WTC11 (cell line): ENCODE measurements around the gene PNMA1. TPM values are rescaled to one million over a fixed set of nuclear protein-coding genes. Genes with fewer than 3 reads are reported as not detected.

Source experiments
- ATAC-seq: fragments of 200-7000 bp; cut with Tn5 transposase; 2 replicates; pipeline ENCODE4 v1.10.0; 2021; ENCODE audit warnings: mild to moderate bottlenecking, moderate library complexity
- CTCF ChIA-PET: fragments of 300-600 bp; sonication (Branson Sonifier 250); formaldehyde crosslinking; loops from one replicate; lab custom pipeline; 2021; ENCODE audit warnings: antibody characterized with exemption; lab: Charles Lee
- POLR2A ChIA-PET: fragments of 350-600 bp; sonication (Branson Sonifier 250); formaldehyde crosslinking; loops from one replicate; lab custom pipeline; 2021; ENCODE audit warnings: antibody characterized with exemption; lab: Charles Lee
- DNase-seq: peaks from one replicate; pipeline ENCODE4 v3.0.0; 2021; ENCODE audit warnings: low spot score
- H3K27ac Mint-ChIP-seq: 2 replicates; pipeline ENCODE4 v1.8.0; 2021; ENCODE audit warnings: mixed read lengths
- H3K27me3 Mint-ChIP-seq: 2 replicates; pipeline ENCODE4 v1.8.0; 2021; ENCODE audit warnings: low read depth, mild to moderate bottlenecking, moderate library complexity, mixed read lengths
- H3K36me3 Mint-ChIP-seq: 2 replicates; pipeline ENCODE4 v1.8.0; 2021; ENCODE audit warnings: mixed read lengths
- H3K4me1 Mint-ChIP-seq: 2 replicates; pipeline ENCODE4 v1.8.0; 2022; ENCODE audit warnings: mixed read lengths
- H3K4me3 Mint-ChIP-seq: 2 replicates; pipeline ENCODE4 v1.8.0; 2021; ENCODE audit warnings: mild to moderate bottlenecking, moderate library complexity, mixed read lengths
- H3K9me3 Mint-ChIP-seq: 2 replicates; pipeline ENCODE4 v1.8.0; 2021; ENCODE audit warnings: mixed read lengths
- ATF1 ChIP-seq: sonication (generic); formaldehyde crosslinking; IDR thresholded peaks from 2 replicates; pipeline ENCODE4 v1.8.1; 2023; ENCODE audit warnings: mild to moderate bottlenecking, moderate library complexity, missing genetic modification reagents
- CREM ChIP-seq: sonication (generic); formaldehyde crosslinking; IDR thresholded peaks from 2 replicates; pipeline ENCODE4 v1.8.1; 2022; ENCODE audit warnings: mild to moderate bottlenecking, missing genetic modification reagents, moderate library complexity
- ETV6 ChIP-seq: sonication (generic); formaldehyde crosslinking; IDR thresholded peaks from 2 replicates; pipeline ENCODE4 v1.8.1; 2022; ENCODE audit warnings: mild to moderate bottlenecking, missing genetic modification reagents
- FOXK1 ChIP-seq: sonication (generic); formaldehyde crosslinking; IDR thresholded peaks from 2 replicates; pipeline ENCODE4 v1.8.0; 2022; ENCODE audit warnings: mild to moderate bottlenecking, moderate library complexity, missing genetic modification reagents
- GABPB1 ChIP-seq: sonication (generic); formaldehyde crosslinking; IDR thresholded peaks from 2 replicates; pipeline ENCODE4 v1.8.1; 2023; ENCODE audit warnings: mild to moderate bottlenecking, missing genetic modification reagents
- GTF2I ChIP-seq: fragments of 250-450 bp; sonication (Bioruptor Pico); conservative IDR thresholded peaks from 2 replicates; pipeline ENCODE4 v1.4.0; 2021; ENCODE audit warnings: mild to moderate bottlenecking
- HMGA2 ChIP-seq: fragments of 250-450 bp; sonication (Bioruptor Pico); IDR thresholded peaks from 2 replicates; pipeline ENCODE4 v1.4.0; 2021; ENCODE audit warnings: mild to moderate bottlenecking, moderate library complexity
- NR1H2 ChIP-seq: sonication (generic); formaldehyde crosslinking; IDR thresholded peaks from 2 replicates; pipeline ENCODE4 v1.9.0; 2021; ENCODE audit warnings: mild to moderate bottlenecking, moderate library complexity, missing genetic modification reagents
- SMAD3 ChIP-seq: sonication (generic); formaldehyde crosslinking; IDR thresholded peaks from 2 replicates; pipeline ENCODE4 v1.8.0; 2022; ENCODE audit warnings: missing genetic modification reagents, mild to moderate bottlenecking, borderline replicate concordance
- SMAD4 ChIP-seq: sonication (generic); formaldehyde crosslinking; IDR thresholded peaks from 2 replicates; pipeline ENCODE4 v1.8.0; 2022; ENCODE audit warnings: mild to moderate bottlenecking, missing genetic modification reagents
- SOX15 ChIP-seq: fragments of 250-450 bp; sonication (Bioruptor Pico); IDR thresholded peaks from 2 replicates; pipeline ENCODE4 v1.9.0; 2021; ENCODE audit warnings: mild to moderate bottlenecking
- TCF7 ChIP-seq: sonication (generic); formaldehyde crosslinking; IDR thresholded peaks from 2 replicates; pipeline ENCODE4 v1.8.0; 2022; ENCODE audit warnings: mild to moderate bottlenecking, low read depth, missing genetic modification reagents, moderate library complexity
- ZNF232 ChIP-seq: sonication (generic); formaldehyde crosslinking; IDR thresholded peaks from 2 replicates; pipeline ENCODE4 v1.8.0; 2022; ENCODE audit warnings: mild to moderate bottlenecking, missing genetic modification reagents
- ZNF263 ChIP-seq: sonication (generic); formaldehyde crosslinking; IDR thresholded peaks from 2 replicates; pipeline ENCODE4 v1.8.1; 2022; ENCODE audit warnings: low read depth, mild to moderate bottlenecking, moderate library complexity, missing genetic modification reagents
- total RNA-seq: library from RNA; stranded (reverse); gene quantifications from 3 replicates; pipeline ENCODE4 v1.2.3, GENCODE V29; 2021
- TF ChIP-seq, protein P1 (sequence below): fragments of 250-450 bp; sonication (Bioruptor Pico); IDR thresholded peaks from 2 replicates; pipeline ENCODE4 v1.9.0; 2021; ENCODE audit warnings: mild to moderate bottlenecking, borderline replicate concordance
- TF ChIP-seq, protein P2 (sequence below): sonication (generic); formaldehyde crosslinking; IDR thresholded peaks from 2 replicates; pipeline ENCODE4 v1.8.0; 2022; ENCODE audit warnings: mild to moderate bottlenecking, missing genetic modification reagents
- TF ChIP-seq, protein P3 (sequence below): sonication (generic); formaldehyde crosslinking; IDR thresholded peaks from 2 replicates; pipeline ENCODE4 v1.8.0; 2023; ENCODE audit warnings: missing genetic modification reagents
- TF ChIP-seq, protein P4 (sequence below): sonication (generic); formaldehyde crosslinking; IDR thresholded peaks from 2 replicates; pipeline ENCODE4 v1.8.1; 2022; ENCODE audit warnings: mild to moderate bottlenecking, moderate library complexity, missing genetic modification reagents
- TF ChIP-seq, protein P5 (sequence below): fragments of 250-450 bp; sonication (Bioruptor Pico); IDR thresholded peaks from 2 replicates; pipeline ENCODE4 v2.1.2; 2022; ENCODE audit warnings: mild to moderate bottlenecking, moderate library complexity
- TF ChIP-seq, protein P6 (sequence below): fragments of 200-600 bp; IDR thresholded peaks from 2 replicates; pipeline ENCODE4 v1.8.0; 2022; ENCODE audit warnings: antibody characterized with exemption

Gene PNMA1
- total RNA-seq, 1 experiment from 2014 or later = 46.0 TPM

DNA sequence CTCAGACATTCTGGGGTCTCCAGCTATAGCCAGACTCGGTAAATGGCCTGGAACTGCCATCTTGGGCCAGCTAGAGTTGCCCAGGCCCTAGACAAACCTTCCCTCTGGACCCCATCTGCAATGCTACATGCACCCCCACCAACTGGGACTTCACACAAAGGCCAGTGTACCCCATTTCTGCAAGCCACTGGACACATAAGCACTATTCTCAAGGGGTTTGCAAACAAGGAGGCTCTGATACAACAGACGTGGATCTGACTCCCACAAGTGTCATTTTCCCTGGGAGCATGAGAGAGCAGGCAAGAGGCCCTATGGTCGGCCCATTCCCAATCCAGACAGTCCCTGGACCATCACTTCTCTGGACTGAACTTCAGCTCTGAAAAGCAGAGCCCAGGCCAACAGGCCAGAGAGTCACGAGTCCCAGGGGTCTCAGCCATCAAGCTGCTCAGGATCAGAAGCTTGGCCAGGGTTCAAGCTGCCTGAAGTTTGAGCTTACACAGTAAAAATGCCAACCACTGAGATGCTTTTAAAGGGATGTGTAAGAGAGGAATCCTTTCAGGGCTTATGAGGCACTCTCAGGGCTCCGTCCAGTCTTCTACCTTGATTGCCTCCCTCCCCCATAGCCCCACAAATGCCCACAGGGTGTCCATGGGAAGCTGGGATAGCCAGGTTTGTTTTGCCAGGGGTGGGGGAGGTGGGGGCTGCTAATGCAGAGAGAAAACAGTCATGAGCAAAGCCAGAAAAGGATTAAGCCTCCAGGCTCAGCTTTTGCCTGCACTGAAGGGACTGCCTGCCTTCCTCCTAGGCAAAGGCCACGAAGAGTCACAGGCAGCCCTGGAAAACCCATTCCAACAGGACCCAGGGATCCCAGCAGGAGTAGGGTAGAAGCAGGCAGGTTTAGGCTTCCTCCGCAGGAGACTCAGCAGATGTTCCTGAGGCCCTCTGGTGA is 31.7 kb upstream of the PNMA1 start:
- H3K4me3 Mint-ChIP-seq = no peak overlapping the region
- ATAC-seq = no peak
- TF ChIP-seq, protein P1, sequence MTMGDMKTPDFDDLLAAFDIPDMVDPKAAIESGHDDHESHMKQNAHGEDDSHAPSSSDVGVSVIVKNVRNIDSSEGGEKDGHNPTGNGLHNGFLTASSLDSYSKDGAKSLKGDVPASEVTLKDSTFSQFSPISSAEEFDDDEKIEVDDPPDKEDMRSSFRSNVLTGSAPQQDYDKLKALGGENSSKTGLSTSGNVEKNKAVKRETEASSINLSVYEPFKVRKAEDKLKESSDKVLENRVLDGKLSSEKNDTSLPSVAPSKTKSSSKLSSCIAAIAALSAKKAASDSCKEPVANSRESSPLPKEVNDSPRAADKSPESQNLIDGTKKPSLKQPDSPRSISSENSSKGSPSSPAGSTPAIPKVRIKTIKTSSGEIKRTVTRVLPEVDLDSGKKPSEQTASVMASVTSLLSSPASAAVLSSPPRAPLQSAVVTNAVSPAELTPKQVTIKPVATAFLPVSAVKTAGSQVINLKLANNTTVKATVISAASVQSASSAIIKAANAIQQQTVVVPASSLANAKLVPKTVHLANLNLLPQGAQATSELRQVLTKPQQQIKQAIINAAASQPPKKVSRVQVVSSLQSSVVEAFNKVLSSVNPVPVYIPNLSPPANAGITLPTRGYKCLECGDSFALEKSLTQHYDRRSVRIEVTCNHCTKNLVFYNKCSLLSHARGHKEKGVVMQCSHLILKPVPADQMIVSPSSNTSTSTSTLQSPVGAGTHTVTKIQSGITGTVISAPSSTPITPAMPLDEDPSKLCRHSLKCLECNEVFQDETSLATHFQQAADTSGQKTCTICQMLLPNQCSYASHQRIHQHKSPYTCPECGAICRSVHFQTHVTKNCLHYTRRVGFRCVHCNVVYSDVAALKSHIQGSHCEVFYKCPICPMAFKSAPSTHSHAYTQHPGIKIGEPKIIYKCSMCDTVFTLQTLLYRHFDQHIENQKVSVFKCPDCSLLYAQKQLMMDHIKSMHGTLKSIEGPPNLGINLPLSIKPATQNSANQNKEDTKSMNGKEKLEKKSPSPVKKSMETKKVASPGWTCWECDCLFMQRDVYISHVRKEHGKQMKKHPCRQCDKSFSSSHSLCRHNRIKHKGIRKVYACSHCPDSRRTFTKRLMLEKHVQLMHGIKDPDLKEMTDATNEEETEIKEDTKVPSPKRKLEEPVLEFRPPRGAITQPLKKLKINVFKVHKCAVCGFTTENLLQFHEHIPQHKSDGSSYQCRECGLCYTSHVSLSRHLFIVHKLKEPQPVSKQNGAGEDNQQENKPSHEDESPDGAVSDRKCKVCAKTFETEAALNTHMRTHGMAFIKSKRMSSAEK (CRISPR knock-in tag) = no peak
- TF ChIP-seq, protein P2, sequence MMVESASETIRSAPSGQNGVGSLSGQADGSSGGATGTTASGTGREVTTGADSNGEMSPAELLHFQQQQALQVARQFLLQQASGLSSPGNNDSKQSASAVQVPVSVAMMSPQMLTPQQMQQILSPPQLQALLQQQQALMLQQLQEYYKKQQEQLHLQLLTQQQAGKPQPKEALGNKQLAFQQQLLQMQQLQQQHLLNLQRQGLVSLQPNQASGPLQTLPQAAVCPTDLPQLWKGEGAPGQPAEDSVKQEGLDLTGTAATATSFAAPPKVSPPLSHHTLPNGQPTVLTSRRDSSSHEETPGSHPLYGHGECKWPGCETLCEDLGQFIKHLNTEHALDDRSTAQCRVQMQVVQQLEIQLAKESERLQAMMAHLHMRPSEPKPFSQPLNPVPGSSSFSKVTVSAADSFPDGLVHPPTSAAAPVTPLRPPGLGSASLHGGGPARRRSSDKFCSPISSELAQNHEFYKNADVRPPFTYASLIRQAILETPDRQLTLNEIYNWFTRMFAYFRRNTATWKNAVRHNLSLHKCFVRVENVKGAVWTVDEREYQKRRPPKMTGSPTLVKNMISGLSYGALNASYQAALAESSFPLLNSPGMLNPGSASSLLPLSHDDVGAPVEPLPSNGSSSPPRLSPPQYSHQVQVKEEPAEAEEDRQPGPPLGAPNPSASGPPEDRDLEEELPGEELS (CRISPR knock-in tag) = no peak
- TF ChIP-seq, protein P3, sequence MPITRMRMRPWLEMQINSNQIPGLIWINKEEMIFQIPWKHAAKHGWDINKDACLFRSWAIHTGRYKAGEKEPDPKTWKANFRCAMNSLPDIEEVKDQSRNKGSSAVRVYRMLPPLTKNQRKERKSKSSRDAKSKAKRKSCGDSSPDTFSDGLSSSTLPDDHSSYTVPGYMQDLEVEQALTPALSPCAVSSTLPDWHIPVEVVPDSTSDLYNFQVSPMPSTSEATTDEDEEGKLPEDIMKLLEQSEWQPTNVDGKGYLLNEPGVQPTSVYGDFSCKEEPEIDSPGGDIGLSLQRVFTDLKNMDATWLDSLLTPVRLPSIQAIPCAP = no peak
- TF ChIP-seq GTF2I (no peak), FOXK1 (CRISPR knock-in tag) (no peak), NR1H2 (CRISPR knock-in tag) (no peak), SMAD4 (CRISPR knock-in tag) (no peak), ZNF232 (CRISPR knock-in tag) (no peak), ATF1 (CRISPR knock-in tag) (no peak), SMAD3 (CRISPR knock-in tag) (no peak), ETV6 (CRISPR knock-in tag) (no peak), ZNF263 (CRISPR knock-in tag) (no peak), HMGA2 (no peak), CREM (CRISPR knock-in tag) (no peak), GABPB1 (no peak), TCF7 (no peak), SOX15 (CRISPR knock-in tag) (no peak)
- TF ChIP-seq, protein P4, sequence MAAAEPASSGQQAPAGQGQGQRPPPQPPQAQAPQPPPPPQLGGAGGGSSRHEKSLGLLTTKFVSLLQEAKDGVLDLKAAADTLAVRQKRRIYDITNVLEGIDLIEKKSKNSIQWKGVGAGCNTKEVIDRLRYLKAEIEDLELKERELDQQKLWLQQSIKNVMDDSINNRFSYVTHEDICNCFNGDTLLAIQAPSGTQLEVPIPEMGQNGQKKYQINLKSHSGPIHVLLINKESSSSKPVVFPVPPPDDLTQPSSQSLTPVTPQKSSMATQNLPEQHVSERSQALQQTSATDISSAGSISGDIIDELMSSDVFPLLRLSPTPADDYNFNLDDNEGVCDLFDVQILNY (CRISPR knock-in tag) = no peak
- TF ChIP-seq, protein P5, sequence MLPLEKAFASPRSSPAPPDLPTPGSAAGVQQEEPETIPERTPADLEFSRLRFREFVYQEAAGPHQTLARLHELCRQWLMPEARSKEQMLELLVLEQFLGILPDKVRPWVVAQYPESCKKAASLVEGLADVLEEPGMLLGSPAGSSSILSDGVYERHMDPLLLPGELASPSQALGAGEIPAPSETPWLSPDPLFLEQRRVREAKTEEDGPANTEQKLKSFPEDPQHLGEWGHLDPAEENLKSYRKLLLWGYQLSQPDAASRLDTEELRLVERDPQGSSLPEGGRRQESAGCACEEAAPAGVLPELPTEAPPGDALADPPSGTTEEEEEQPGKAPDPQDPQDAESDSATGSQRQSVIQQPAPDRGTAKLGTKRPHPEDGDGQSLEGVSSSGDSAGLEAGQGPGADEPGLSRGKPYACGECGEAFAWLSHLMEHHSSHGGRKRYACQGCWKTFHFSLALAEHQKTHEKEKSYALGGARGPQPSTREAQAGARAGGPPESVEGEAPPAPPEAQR = no peak
- TF ChIP-seq, protein P6, sequence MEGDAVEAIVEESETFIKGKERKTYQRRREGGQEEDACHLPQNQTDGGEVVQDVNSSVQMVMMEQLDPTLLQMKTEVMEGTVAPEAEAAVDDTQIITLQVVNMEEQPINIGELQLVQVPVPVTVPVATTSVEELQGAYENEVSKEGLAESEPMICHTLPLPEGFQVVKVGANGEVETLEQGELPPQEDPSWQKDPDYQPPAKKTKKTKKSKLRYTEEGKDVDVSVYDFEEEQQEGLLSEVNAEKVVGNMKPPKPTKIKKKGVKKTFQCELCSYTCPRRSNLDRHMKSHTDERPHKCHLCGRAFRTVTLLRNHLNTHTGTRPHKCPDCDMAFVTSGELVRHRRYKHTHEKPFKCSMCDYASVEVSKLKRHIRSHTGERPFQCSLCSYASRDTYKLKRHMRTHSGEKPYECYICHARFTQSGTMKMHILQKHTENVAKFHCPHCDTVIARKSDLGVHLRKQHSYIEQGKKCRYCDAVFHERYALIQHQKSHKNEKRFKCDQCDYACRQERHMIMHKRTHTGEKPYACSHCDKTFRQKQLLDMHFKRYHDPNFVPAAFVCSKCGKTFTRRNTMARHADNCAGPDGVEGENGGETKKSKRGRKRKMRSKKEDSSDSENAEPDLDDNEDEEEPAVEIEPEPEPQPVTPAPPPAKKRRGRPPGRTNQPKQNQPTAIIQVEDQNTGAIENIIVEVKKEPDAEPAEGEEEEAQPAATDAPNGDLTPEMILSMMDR = no peak
- TF ChIP-seq, all 79 proteins: peak for 0
- ChIA-PET POLR2A (interaction anchor here (0.6 to 1.1 kb wide), 2 partner anchors 8 to 12 kb away, joined by 3 read pairs; no protein-coding TSS in a partner anchor), CTCF (interaction anchor here (0.6 to 3.5 kb wide), 7 partner anchors 13 to 106 kb away, joined by 3 to 43 read pairs (median 8); partner anchors contain the start of gene PTGR2)
- H3K27me3 Mint-ChIP-seq = no peaks in the 10 kb centered on the region
- no peaks in the 10 kb centered on the region for H3K36me3 Mint-ChIP-seq
- 0 out of 2 replicates have a peak overlapping the region, but pooled peaks have one; percentile 72 for H3K27ac Mint-ChIP-seq
- H3K9me3 Mint-ChIP-seq = no peaks in the 10 kb centered on the region
- no peak for DNase-seq
- H3K4me1 Mint-ChIP-seq = peaks cover 73% of the 10 kb centered on the region
